Hippocampal formation (tissue), 2 donors: ENCODE results near the gene KLF7.

ENCODE experiments used
- DNase-seq, 2 donors: peaks; one replicate each; lab custom pipeline; 2025; lab: John Stamatoyannopoulos, UW

The KLF7 gene

GRCh38 chr2:207091928-207092327, 73.8 kb downstream of the KLF7 start:
- DNase-seq = no peak

GRCh38 chr2:207091176-207091575, 74.6 kb downstream of the KLF7 start:
- DNase-seq = no peak

- DNase-seq = no peak
Measured at GRCh38 chr2:207090389-207090788, 75.4 kb downstream of the KLF7 start.

- no peak for DNase-seq
Measured at GRCh38 chr2:207088839-207089238, 76.9 kb downstream of the KLF7 start.

- no peak for DNase-seq
Measured at GRCh38 chr2:207088276-207088675, 77.5 kb downstream of the KLF7 start.

GRCh38 chr2:207087046-207087902, 78.5 kb downstream of the KLF7 start:
- no peak for DNase-seq

GRCh38 chr2:207086136-207086535, 79.6 kb downstream of the KLF7 start:
- DNase-seq = no peak

GRCh38 chr2:207085110-207085509, 80.6 kb downstream of the KLF7 start:
- DNase-seq = no peak

- no peak for DNase-seq
Measured at GRCh38 chr2:207083361-207084110, 82.2 kb downstream of the KLF7 start.

- no peak for DNase-seq
Measured at GRCh38 chr2:207082619-207083018, 83.1 kb downstream of the KLF7 start.

GRCh38 chr2:207078186-207078798, 87.5 kb downstream of the KLF7 start:
- DNase-seq = peak; percentile 45 to 85

- DNase-seq = no peak
Measured at GRCh38 chr2:207077266-207077665, 88.5 kb downstream of the KLF7 start.

GRCh38 chr2:207075456-207075855, 90.3 kb downstream of the KLF7 start:
- DNase-seq = no peak

- DNase-seq = peak; percentile 49 to 53
Measured at GRCh38 chr2:207073801-207074678, 91.7 kb downstream of the KLF7 start.

- no peak for DNase-seq
Measured at GRCh38 chr2:207073412-207073800, 92.3 kb downstream of the KLF7 start.

GRCh38 chr2:207072571-207072970, 93.2 kb downstream of the KLF7 start:
- DNase-seq = no peak

- DNase-seq = no peak
Measured at GRCh38 chr2:207071820-207072219, 93.9 kb downstream of the KLF7 start.

- no peak for DNase-seq
Measured at GRCh38 chr2:207067473-207067872, 98.3 kb downstream of the KLF7 start.

- DNase-seq = peak in 1 of 2 donors; percentile 27
Measured at GRCh38 chr2:207066791-207067460, 98.8 kb downstream of the KLF7 start.

GRCh38 chr2:207066166-207066565, 99.6 kb downstream of the KLF7 start:
- no peak for DNase-seq

GRCh38 chr2:207064128-207064690, 101.5 kb downstream of the KLF7 start:
- DNase-seq = no peak
